ENCODE measurements around the gene FUCA1.

The FUCA1 gene

DNA sequence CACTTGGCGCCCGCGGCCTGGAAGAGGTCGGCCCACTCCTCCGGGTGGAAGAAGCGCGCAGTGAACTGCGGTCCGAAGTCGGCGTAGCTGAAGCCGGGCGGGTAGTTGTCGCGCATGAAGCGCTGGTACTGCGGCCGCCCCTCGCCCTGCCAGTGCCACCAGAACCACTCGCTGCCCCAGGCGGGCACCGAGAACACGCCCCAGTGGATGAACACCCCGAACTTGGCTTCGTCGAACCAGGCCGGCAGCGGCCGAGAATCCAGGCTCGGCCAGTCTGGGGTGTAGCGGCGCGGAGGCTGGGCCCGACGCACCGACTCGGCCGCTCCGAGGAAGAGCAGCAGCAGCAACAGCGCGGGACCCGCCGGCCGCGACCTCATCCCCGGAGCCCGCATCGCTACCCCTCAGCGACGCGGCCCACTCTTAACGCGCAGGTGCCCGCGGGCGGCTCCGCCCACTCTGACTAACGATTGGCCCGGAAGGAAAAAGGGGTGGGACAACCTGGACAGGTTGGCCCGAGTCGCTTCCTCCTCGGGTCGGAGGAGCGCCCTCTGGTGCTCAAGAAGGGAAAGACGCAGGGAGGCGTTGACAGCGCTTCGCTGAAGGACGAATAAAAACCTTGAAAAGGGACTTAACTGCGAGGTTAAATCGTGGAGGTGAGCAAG is at the start of gene FUCA1:
FUCA1 (minus strand) TSS at position 396 of the 662 bp plus-strand sequence; CDS start at position 392, 4 bp downstream.
- H3K4me3 ChIP-seq (ENCODE audit: low read depth, low read length) = peak within 1 kb of the TSS; percentile 75
- peak; percentile 97 for DNase-seq (ENCODE audit: low read depth)
- TF ChIP-seq, protein P1, sequence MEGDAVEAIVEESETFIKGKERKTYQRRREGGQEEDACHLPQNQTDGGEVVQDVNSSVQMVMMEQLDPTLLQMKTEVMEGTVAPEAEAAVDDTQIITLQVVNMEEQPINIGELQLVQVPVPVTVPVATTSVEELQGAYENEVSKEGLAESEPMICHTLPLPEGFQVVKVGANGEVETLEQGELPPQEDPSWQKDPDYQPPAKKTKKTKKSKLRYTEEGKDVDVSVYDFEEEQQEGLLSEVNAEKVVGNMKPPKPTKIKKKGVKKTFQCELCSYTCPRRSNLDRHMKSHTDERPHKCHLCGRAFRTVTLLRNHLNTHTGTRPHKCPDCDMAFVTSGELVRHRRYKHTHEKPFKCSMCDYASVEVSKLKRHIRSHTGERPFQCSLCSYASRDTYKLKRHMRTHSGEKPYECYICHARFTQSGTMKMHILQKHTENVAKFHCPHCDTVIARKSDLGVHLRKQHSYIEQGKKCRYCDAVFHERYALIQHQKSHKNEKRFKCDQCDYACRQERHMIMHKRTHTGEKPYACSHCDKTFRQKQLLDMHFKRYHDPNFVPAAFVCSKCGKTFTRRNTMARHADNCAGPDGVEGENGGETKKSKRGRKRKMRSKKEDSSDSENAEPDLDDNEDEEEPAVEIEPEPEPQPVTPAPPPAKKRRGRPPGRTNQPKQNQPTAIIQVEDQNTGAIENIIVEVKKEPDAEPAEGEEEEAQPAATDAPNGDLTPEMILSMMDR (IDR thresholded peaks at IDR 0.05; ENCODE audit: insufficient read depth, low read depth, low read length, missing control alignments) = peak; percentile 96

DNA sequence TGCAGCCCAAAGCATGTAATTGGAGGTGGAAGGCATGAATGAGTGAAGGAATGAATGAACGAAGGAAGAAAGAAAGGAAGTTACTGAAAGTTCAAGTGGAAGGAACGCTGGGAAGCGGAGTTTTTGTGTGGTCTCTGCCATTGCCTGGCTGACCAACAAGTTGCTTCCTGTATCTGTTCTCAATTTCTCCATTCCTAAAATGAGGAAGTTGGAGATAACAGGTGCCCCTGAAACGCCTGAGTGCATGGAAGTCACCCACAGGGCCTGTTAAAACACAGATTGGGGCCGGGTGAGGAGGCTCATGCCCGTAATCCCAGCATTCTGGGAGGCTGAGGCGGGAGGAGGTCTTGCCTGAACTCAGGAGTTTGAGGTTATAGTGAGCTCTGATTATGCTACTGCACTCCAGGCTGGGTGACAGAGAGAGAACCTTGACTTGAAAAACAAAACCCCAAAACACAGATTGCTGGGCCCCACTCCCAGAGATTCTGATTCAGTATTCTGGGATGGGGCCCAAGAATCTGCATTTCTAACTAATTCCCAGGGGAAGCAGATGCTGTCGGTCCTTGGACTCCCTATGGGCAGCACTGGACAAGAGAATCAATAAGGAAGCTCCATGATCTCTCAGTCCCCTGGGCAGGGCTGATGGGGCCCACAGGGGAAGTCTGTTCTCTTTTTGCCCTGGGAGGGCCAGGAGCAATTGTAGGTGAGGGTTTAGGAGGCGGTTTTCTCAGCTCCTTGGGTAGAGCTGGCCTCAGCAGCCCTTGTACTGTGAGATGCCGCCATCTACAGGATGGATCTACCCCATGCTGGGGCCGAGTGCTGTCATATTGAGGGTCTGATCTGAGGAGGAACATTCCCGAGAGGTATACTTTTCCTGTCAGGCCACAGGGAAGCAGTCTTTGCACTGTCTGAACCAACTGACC is 48.4 kb upstream of the FUCA1 start:
- no peak overlapping the region for H3K4me3 ChIP-seq (ENCODE audit: low read depth, low read length)
- peak; percentile 92 for DNase-seq (ENCODE audit: low read depth)
- TF ChIP-seq, protein P1 (IDR thresholded peaks at IDR 0.05; ENCODE audit: insufficient read depth, low read depth, low read length, missing control alignments) = peak; percentile 91

DNA sequence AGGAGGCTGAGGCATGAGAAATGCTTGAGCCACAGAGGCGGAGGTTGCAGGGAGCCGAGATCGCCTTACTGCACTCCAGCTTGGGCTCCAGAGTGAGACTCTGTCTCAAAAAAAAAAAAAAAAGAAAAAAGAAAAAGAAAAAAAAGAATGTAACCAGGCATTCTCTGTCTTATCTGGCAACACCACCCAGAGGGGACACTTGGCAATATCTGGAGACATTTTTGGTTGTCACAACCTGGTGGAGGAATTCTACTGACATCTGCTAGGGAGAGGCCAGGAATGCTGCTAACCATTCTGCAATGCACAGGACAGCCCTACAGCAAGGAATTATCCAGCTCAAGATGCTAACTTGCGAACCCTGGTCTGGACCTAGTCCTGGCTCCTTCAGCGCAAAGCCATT is 47.4 kb upstream of the FUCA1 start:
- no peak overlapping the region for H3K4me3 ChIP-seq (ENCODE audit: low read depth, low read length)
- TF ChIP-seq, protein P1 (IDR thresholded peaks at IDR 0.05; ENCODE audit: insufficient read depth, low read depth, low read length, missing control alignments) = no peak

GRCh38 chr1:23914921-23915320 is 46.8 kb upstream of the FUCA1 start:
- no peak overlapping the region for H3K4me3 ChIP-seq (ENCODE audit: low read depth, low read length)
- DNase-seq (ENCODE audit: low read depth) = no peak
- TF ChIP-seq, protein P1 (IDR thresholded peaks at IDR 0.05; ENCODE audit: insufficient read depth, low read depth, low read length, missing control alignments) = no peak

More for the DNA sequence above, 47.4 kb upstream of the FUCA1 start:
- DNase-seq (ENCODE audit: low read depth) = no peak

DNA sequence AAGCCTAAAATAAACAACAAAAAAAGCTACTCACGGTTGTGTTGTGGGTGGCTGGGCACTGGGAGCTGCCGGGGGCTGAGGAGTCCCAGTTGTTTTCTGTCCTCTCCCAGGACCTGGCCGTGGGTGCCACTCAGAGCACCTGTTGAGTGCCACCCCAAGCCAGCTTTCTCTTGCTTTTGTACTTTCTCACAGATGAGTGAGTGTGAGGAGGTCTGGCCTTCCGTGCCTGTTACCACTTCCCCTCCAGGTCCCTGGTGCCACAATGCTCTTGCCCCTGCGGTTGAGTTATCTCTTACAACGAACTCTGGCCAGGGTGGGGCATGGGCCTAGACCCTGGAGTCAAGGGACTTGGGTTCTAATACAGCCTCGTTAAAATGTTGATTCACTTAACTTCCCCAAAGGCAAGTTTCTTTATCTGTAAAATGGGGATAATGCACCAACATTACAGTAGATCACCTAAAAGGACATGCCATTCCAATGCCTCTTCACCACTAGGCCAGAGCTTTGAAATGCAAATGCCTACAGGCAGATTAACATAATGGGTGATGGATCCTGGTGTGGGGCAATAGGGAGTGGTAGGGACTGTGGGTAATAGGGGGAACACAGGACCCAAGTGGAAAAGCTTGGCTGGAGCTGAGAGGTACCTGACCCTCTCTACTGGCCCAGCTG is 45.3 kb upstream of the FUCA1 start, which contains the start of gene CNR2:
CNR2 (minus strand) TSS at position 151 of the 669 bp plus-strand sequence. CDS start 37,745 bp downstream, outside the sequence.
- DNase-seq (ENCODE audit: low read depth) = peak; percentile 83
- peak within 1 kb of the TSS; percentile 75 for H3K4me3 ChIP-seq (ENCODE audit: low read depth, low read length)
- TF ChIP-seq, protein P1 (IDR thresholded peaks at IDR 0.05; ENCODE audit: insufficient read depth, low read depth, low read length, missing control alignments) = no peak

GRCh38 chr1:23911921-23912320 is 43.8 kb upstream of the FUCA1 start:
- TF ChIP-seq, protein P1 (IDR thresholded peaks at IDR 0.05; ENCODE audit: insufficient read depth, low read depth, low read length, missing control alignments) = no peak
- H3K4me3 ChIP-seq (ENCODE audit: low read depth, low read length) = peak overlapping the region; percentile 75
- peak; percentile 48 for DNase-seq (ENCODE audit: low read depth)

All from GM12865 (cell line).